Stimulated activated CD4-positive, alpha-beta T cell treated with anti-CD3 and anti-CD28 coated beads, Interleukin-1b, Interleukin-23, amount 100 ng/mL, for 24 hours (primary cell): ENCODE data around the gene TNS4.

ENCODE experiments used
- DNase-seq, 4 experiments: peaks; one replicate each; pipeline ENCODE4 v3.0.0-alpha.2; 2020; ENCODE audit warnings: low read depth in 4 of 4, low spot score in 1 of 4

TNS4 gene

GRCh38 chr17:40459636-40460603 is 41.5 kb downstream of the TNS4 start:
- no peak for DNase-seq

- DNase-seq, result no peak
Measured at GRCh38 chr17:40458851-40459482, 42.5 kb downstream of the TNS4 start.

GRCh38 chr17:40457964-40458791 is 43.2 kb downstream of the TNS4 start:
- no peak for DNase-seq

- DNase-seq, result no peak
Measured at GRCh38 chr17:40457369-40457768, 44.1 kb downstream of the TNS4 start.

GRCh38 chr17:40456396-40456951 is 44.9 kb downstream of the TNS4 start:
- DNase-seq, result no peak

- no peak for DNase-seq
Measured at GRCh38 chr17:40454613-40454995, 46.8 kb downstream of the TNS4 start.

- DNase-seq, result no peak
Measured at GRCh38 chr17:40453881-40454612, 47.4 kb downstream of the TNS4 start.

GRCh38 chr17:40452921-40453378 is 48.5 kb downstream of the TNS4 start:
- no peak for DNase-seq

GRCh38 chr17:40452216-40452787 is 49.1 kb downstream of the TNS4 start:
- DNase-seq, result no peak

GRCh38 chr17:40451420-40451819 is 50.0 kb downstream of the TNS4 start:
- no peak for DNase-seq

- DNase-seq, result peak in 1 of 4 experiments; percentile 28
Measured at GRCh38 chr17:40450175-40450574, 51.2 kb downstream of the TNS4 start.

GRCh38 chr17:40448639-40449261 is 52.7 kb downstream of the TNS4 start:
- no peak for DNase-seq

GRCh38 chr17:40448213-40448638 is 53.2 kb downstream of the TNS4 start:
- no peak for DNase-seq

- DNase-seq, result no peak
Measured at GRCh38 chr17:40447806-40448205, 53.6 kb downstream of the TNS4 start.

- no peak for DNase-seq
Measured at GRCh38 chr17:40447148-40447644, 54.2 kb downstream of the TNS4 start.

GRCh38 chr17:40445751-40446468 is 55.5 kb downstream of the TNS4 start:
- no peak for DNase-seq

GRCh38 chr17:40443988-40444899 is 57.2 kb downstream of the TNS4 start:
- DNase-seq, result no peak
